ENCODE data around the gene BOLL.
"Not testable (repeated sequence)": the region's sequence is repeated elsewhere in the genome, so short reads cannot be mapped to it uniquely, and the experiment has no call there.

The BOLL gene

GRCh38 chr2:197795277-197795676 lies 10.2 kb upstream of the BOLL start:
- no peak for DNase-seq

- no peak for DNase-seq
These were observed 8.3 kb upstream of the BOLL start for GRCh38 chr2:197793456-197793855.

- peak in 1 of 2 experiments; percentile 40 for DNase-seq
These were observed 1.1 kb upstream of the BOLL start for GRCh38 chr2:197786010-197786877.

GRCh38 chr2:197782126-197782525 lies 3.0 kb downstream of the BOLL start:
- no peak for DNase-seq

GRCh38 chr2:197779261-197779660 lies 5.9 kb downstream of the BOLL start:
- DNase-seq: no peak

- peak in 1 of 2 experiments; percentile 38 for DNase-seq
These were observed 7.2 kb downstream of the BOLL start for GRCh38 chr2:197777823-197778407.

GRCh38 chr2:197760293-197760657 lies 24.8 kb downstream of the BOLL start:
- no peak for DNase-seq

GRCh38 chr2:197759625-197760292 lies 25.4 kb downstream of the BOLL start:
- no peak for DNase-seq

- DNase-seq: no peak
These were observed 26.1 kb downstream of the BOLL start for GRCh38 chr2:197759013-197759412.

- DNase-seq: no peak
These were observed 44.9 kb downstream of the BOLL start for GRCh38 chr2:197740200-197740599.

GRCh38 chr2:197728555-197729544 lies 56.3 kb downstream of the BOLL start:
- DNase-seq: not testable (repeated sequence)

GRCh38 chr2:197727011-197727410 lies 58.1 kb downstream of the BOLL start:
- no peak for DNase-seq

GRCh38 chr2:197717863-197718262 lies 67.3 kb downstream of the BOLL start:
- no peak for DNase-seq

- no peak for DNase-seq
These were observed 71.8 kb downstream of the BOLL start for GRCh38 chr2:197713271-197713670.

- no peak for DNase-seq
These were observed 73.5 kb downstream of the BOLL start for GRCh38 chr2:197711578-197711977.

GRCh38 chr2:197710424-197711042 lies 74.6 kb downstream of the BOLL start:
- DNase-seq: no peak

GRCh38 chr2:197709140-197709539 lies 76.0 kb downstream of the BOLL start:
- not testable (repeated sequence) for DNase-seq

- no peak for DNase-seq
These were observed 76.8 kb downstream of the BOLL start for GRCh38 chr2:197708331-197708730.

GRCh38 chr2:197707316-197708213 lies 77.6 kb downstream of the BOLL start:
- DNase-seq: peak; percentile 15 to 63

- DNase-seq: no peak
These were observed 78.3 kb downstream of the BOLL start for GRCh38 chr2:197706839-197707207.
